Osteocyte (in vitro differentiated cells): ENCODE results near the gene ETS1. TPM values are rescaled to one million over a fixed set of nuclear protein-coding genes. Genes with fewer than 3 reads are reported as not detected.
A peak's percentile ranks its signal among the peaks of the same experiment; 100 is the strongest.

ENCODE experiments used
- DNase-seq: peaks from one replicate; pipeline ENCODE4 v3.0.0; 2021; ENCODE audit warnings: mixed read lengths; ENCODE audit not compliant: unreplicated experiment; ENCODE audit errors: extremely low spot score
- H3K27ac Mint-ChIP-seq: one replicate; pipeline ENCODE4 v1.8.0; 2021; ENCODE audit warnings: mild to moderate bottlenecking, mixed read lengths; ENCODE audit not compliant: unreplicated experiment
- H3K27me3 Mint-ChIP-seq: one replicate; pipeline ENCODE4 v1.8.0; 2021; ENCODE audit warnings: mixed read lengths; ENCODE audit not compliant: unreplicated experiment
- H3K36me3 Mint-ChIP-seq: one replicate; pipeline ENCODE4 v1.8.0; 2021; ENCODE audit warnings: mixed read lengths; ENCODE audit not compliant: unreplicated experiment
- H3K4me1 Mint-ChIP-seq: one replicate; pipeline ENCODE4 v1.8.0; 2021; ENCODE audit warnings: mixed read lengths; ENCODE audit not compliant: unreplicated experiment
- H3K4me3 Mint-ChIP-seq: one replicate; pipeline ENCODE4 v1.8.0; 2021; ENCODE audit warnings: mild to moderate bottlenecking, moderate library complexity, mixed read lengths; ENCODE audit not compliant: unreplicated experiment
- H3K9me3 Mint-ChIP-seq: one replicate; pipeline ENCODE4 v1.8.0; 2021; ENCODE audit warnings: mixed read lengths; ENCODE audit not compliant: unreplicated experiment
- CTCF ChIP-seq: fragments of 200-600 bp; sonication (generic); IDR thresholded peaks from 2 replicates; pipeline ENCODE4 v1.5.0; 2021; ENCODE audit warnings: antibody characterized with exemption, mild to moderate bottlenecking, moderate library complexity
- total RNA-seq: library from RNA; stranded (reverse); gene quantifications from 2 replicates; pipeline ENCODE4 v1.2.1, GENCODE V29; 2021

The ETS1 gene
- total RNA-seq, 1 donor from 2014 or later = 77.9 TPM

- Mint-ChIP-seq H3K27ac (peak overlapping the region; percentile 72), H3K27me3 (no peaks in the 10 kb centered on the region), H3K36me3 (peaks cover 24% of the 10 kb centered on the region), H3K4me3 (no peak overlapping the region), H3K9me3 (no peaks in the 10 kb centered on the region), H3K4me1 (peaks cover 77% of the 10 kb centered on the region)
- no peak for TF ChIP-seq CTCF
- no peak for DNase-seq
Observed at GRCh38 chr11:128493570-128493965, 93.8 kb downstream of the ETS1 start.

DNA sequence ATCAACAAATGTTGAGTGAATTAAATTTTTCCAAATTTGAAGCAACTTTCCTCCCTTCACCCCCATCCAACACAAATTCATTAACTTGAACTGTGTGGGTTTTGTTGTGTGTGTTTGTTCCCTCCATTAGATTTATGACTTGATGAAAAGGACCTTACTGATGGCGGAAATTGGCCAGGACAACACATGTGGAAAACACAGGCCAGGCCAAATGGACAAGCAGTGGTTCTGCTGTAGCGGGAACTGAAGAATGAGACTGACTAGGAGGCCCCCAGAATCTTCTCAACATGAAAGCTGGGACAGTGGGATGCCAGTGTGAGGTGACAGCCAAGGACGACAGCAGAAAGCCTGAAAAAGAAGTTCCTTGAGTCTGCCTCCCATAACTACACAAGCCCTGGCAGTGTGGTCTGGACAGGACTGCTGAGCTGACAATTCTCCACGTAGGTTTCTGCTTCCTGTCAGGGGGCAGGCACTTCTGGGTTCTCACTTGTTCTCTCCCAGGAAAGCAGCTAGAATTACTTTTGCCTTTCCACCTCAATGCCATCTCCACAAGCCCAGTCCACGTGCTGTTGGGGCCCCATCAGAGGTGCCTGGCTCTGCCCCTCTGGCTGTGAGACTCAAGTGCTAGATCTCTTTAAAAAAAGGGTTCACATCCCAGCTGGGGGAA lies 94.3 kb downstream of the ETS1 start:
- no peak for TF ChIP-seq CTCF
- Mint-ChIP-seq H3K36me3 (peaks cover 28% of the 10 kb centered on the region), H3K27me3 (no peaks in the 10 kb centered on the region), H3K27ac (peak overlapping the region; percentile 72), H3K9me3 (no peaks in the 10 kb centered on the region), H3K4me3 (no peak overlapping the region), H3K4me1 (peaks cover 71% of the 10 kb centered on the region)
- DNase-seq = no peak

DNA sequence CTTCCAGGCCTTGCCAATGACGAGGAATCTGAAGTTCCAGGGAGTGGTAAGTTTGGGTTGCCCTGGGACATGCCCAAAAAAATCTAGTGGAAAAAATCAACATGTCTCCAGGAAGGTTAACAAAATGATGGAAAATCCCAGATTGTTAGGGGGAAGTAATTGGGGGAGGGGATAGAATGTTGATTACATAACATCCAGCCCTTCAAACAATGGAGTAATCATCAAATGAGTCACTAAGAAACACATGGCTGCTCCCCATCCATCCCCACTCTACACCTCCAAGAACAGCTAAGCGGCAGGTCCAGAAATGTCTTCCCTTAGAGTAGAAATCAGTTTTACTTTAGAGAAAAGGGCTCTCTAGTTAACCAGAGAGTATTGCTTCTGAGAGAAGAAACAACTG lies 94.9 kb downstream of the ETS1 start:
- Mint-ChIP-seq H3K27ac (peak overlapping the region; percentile 72), H3K4me1 (peaks cover 66% of the 10 kb centered on the region), H3K36me3 (peaks cover 30% of the 10 kb centered on the region), H3K27me3 (no peaks in the 10 kb centered on the region), H3K9me3 (no peaks in the 10 kb centered on the region), H3K4me3 (no peak overlapping the region)
- TF ChIP-seq CTCF = no peak
- no peak for DNase-seq

DNA sequence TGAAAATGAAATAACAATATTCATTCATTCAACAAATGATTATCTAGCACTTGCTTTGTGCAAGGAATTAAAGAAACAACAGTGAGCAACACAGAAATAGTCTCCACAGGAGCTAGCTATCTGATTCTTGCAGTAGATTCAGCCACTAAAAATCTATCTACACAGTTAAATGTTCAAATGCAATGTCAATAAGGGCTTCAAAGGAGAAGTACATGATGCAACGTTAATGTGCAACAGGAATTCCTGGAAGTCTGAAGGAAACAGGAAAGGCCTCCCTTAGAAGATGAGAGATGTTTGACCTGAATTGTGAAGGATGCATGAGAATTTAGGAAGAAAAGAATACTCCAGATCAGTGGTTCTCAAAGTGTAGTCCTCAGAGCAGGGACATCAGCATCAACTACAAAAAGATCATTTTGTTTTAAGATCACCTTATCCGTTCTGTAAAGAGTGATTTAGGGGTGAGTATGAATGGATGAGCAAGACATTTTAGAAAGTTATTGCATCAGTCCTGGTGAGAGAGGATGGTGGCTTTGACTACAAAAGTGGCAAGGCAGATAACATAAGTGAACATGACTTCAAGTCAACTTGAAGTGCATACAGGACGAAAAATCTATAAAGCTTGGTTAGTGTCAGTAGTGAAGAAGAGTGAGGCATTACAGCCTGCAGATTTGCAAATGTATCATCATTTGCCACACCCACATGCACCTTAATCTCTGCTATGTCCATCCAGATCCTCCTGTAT lies 96.0 kb downstream of the ETS1 start:
- H3K9me3 Mint-ChIP-seq = no peaks in the 10 kb centered on the region
- no peak for DNase-seq
- H3K27me3 Mint-ChIP-seq = no peaks in the 10 kb centered on the region
- H3K4me3 Mint-ChIP-seq = no peak overlapping the region
- TF ChIP-seq CTCF = no peak
- peaks cover 55% of the 10 kb centered on the region for H3K4me1 Mint-ChIP-seq
- H3K27ac Mint-ChIP-seq = no peak overlapping the region
- peaks cover 36% of the 10 kb centered on the region for H3K36me3 Mint-ChIP-seq

DNA sequence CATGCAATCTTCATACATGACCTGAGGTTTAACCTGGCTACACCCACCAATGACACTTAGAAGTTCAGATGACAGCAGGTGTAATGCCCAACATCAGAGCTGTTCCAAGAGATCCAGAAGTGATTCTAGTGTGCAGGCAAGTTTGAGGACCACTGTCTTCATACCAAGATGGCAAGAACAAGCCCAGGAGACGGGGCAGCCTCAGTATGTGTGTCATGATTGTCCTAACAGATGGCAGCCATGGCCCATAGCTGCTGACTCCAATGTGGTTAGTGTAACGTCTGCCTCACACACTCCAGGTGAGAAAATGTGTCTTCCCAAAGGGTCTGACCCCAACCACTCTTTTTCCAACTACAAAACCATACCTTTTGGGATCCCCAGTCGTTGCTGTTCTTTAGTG lies 97.3 kb downstream of the ETS1 start:
- no peak for DNase-seq
- no peak overlapping the region for H3K4me3 Mint-ChIP-seq
- TF ChIP-seq CTCF = no peak
- peaks cover 45% of the 10 kb centered on the region for H3K36me3 Mint-ChIP-seq
- peaks cover 42% of the 10 kb centered on the region for H3K4me1 Mint-ChIP-seq
- H3K27ac Mint-ChIP-seq = no peak overlapping the region
- no peaks in the 10 kb centered on the region for H3K27me3 Mint-ChIP-seq
- no peaks in the 10 kb centered on the region for H3K9me3 Mint-ChIP-seq
